Measurements from ENCODE around the gene GRAMD1B. TPM values are rescaled to one million over a fixed set of nuclear protein-coding genes. Genes with fewer than 3 reads are reported as not detected.

GRAMD1B gene
- polyA plus RNA-seq, 3 donors = 3.2 to 13.9 (median 3.3) TPM

GRCh38 chr11:123671534-123671933, 241.5 kb downstream of the GRAMD1B start:
- Histone ChIP-seq H3K27me3 (ENCODE audit: control insufficient read depth in 2 of 2, insufficient read depth in 2 of 2, low read length in 2 of 2) (no peaks in the 10 kb centered on the region), H3K27ac (ENCODE audit: low read depth in 1 of 2, low read length in 2 of 2) (no peak overlapping the region), H2AFZ (ENCODE audit: insufficient read depth, low read depth, low read length, poor library complexity, severe bottlenecking) (no peak overlapping the region), H3K4me3 (replicated peaks in 1 of 3; ENCODE audit: low read depth in 2 of 3, low read length in 3 of 3) (no peak overlapping the region), H3K9ac (ENCODE audit: insufficient read depth, low read length, poor library complexity, severe bottlenecking) (no peak overlapping the region), H3K4me1 (ENCODE audit: control insufficient read depth in 1 of 2, insufficient read depth in 2 of 2, low read length in 2 of 2) (no peaks in the 10 kb centered on the region), H3K4me2 (replicated peaks; ENCODE audit: extremely low read depth, low read length, poor library complexity, severe bottlenecking) (no peak overlapping the region), H3K9me3 (replicated peaks in 1 of 2; ENCODE audit: control insufficient read depth in 1 of 2, insufficient read depth in 1 of 2, low read length in 2 of 2) (no peaks in the 10 kb centered on the region), H4K20me1 (ENCODE audit: insufficient read depth, low read length) (no peaks in the 10 kb centered on the region), H3K79me2 (ENCODE audit: insufficient read depth, low read length) (no peaks in the 10 kb centered on the region), H3K36me3 (replicated peaks in 1 of 2; ENCODE audit: control insufficient read depth in 1 of 2, insufficient read depth in 2 of 2, low read length in 2 of 2) (no peaks in the 10 kb centered on the region)
- Mint-ChIP-seq H3K9me3 (no peaks in the 10 kb centered on the region), H3K4me1 (no peaks in the 10 kb centered on the region), H3K4me3 (no peak overlapping the region), H3K27me3 (ENCODE audit: low read depth in 3 of 3) (peaks cover under 1 to 4% (median 2%) of the 10 kb centered on the region in 3 donors), H3K36me3 (no peaks in the 10 kb centered on the region), H3K27ac (no peak overlapping the region)
- DNase-seq = no peak
- intact Hi-C loops (cut with micrococcal nuclease) = no loop called here
- WGBS (ENCODE audit: insufficient coverage) = 91% methylated on average over 8 of the region's 9 CpGs
- TF ChIP-seq CTCF (IDR thresholded peaks at IDR 0.05) = no peak

GRCh38 chr11:123672568-123672967, 242.5 kb downstream of the GRAMD1B start:
- H4K20me1 ChIP-seq (ENCODE audit: insufficient read depth, low read length) = no peaks in the 10 kb centered on the region
- no peaks in the 10 kb centered on the region for H3K4me1 ChIP-seq (ENCODE audit: control insufficient read depth in 1 of 2, insufficient read depth in 2 of 2, low read length in 2 of 2)
- intact Hi-C loops (cut with micrococcal nuclease) = no loop called here
- H3K79me2 ChIP-seq (ENCODE audit: insufficient read depth, low read length) = no peaks in the 10 kb centered on the region
- H3K27ac ChIP-seq (ENCODE audit: low read depth in 1 of 2, low read length in 2 of 2) = no peak overlapping the region
- H3K4me3 Mint-ChIP-seq = no peak overlapping the region
- H3K36me3 ChIP-seq (replicated peaks in 1 of 2; ENCODE audit: control insufficient read depth in 1 of 2, insufficient read depth in 2 of 2, low read length in 2 of 2) = no peaks in the 10 kb centered on the region
- no peak overlapping the region for H3K4me2 ChIP-seq (replicated peaks; ENCODE audit: extremely low read depth, low read length, poor library complexity, severe bottlenecking)
- H3K4me1 Mint-ChIP-seq = no peaks in the 10 kb centered on the region
- H3K27me3 Mint-ChIP-seq (ENCODE audit: low read depth in 3 of 3) = peaks cover 2 to 7% (median 2%) of the 10 kb centered on the region in 3 donors
- no peak for DNase-seq
- H3K9me3 Mint-ChIP-seq = no peaks in the 10 kb centered on the region
- H3K4me3 ChIP-seq (replicated peaks in 1 of 3; ENCODE audit: low read depth in 2 of 3, low read length in 3 of 3) = no peak overlapping the region
- TF ChIP-seq CTCF (IDR thresholded peaks at IDR 0.05) = no peak
- H3K36me3 Mint-ChIP-seq = no peaks in the 10 kb centered on the region
- no peak overlapping the region for H3K9ac ChIP-seq (ENCODE audit: insufficient read depth, low read length, poor library complexity, severe bottlenecking)
- H3K27ac Mint-ChIP-seq = no peak overlapping the region
- 100% methylated on average over 2 of the region's 5 CpGs for WGBS (ENCODE audit: insufficient coverage)
- H3K27me3 ChIP-seq (ENCODE audit: control insufficient read depth in 2 of 2, insufficient read depth in 2 of 2, low read length in 2 of 2) = no peaks in the 10 kb centered on the region
- no peak overlapping the region for H2AFZ ChIP-seq (ENCODE audit: insufficient read depth, low read depth, low read length, poor library complexity, severe bottlenecking)
- no peaks in the 10 kb centered on the region for H3K9me3 ChIP-seq (replicated peaks in 1 of 2; ENCODE audit: control insufficient read depth in 1 of 2, insufficient read depth in 1 of 2, low read length in 2 of 2)

Data from CD14-positive monocyte (primary cell).